AG04450 (cell line): ENCODE data around the gene CD80. TPM values are rescaled to one million over a fixed set of nuclear protein-coding genes. Genes with fewer than 3 reads are reported as not detected.
A peak's percentile ranks its signal among the peaks of the same experiment; 100 is the strongest.

Experiments used
- CTCF ChIA-PET: fragments of 300-600, 350-600 bp; formaldehyde crosslinking; extraction: SDS; loops from one replicate; lab custom pipeline; 2022; ENCODE audit warnings: antibody characterized with exemption, inconsistent platforms; lab: Charles Lee
- POLR2A ChIA-PET: fragments of 350-600 bp; formaldehyde crosslinking; extraction: SDS; loops from one replicate; lab custom pipeline; 2021; ENCODE audit warnings: antibody characterized with exemption, inconsistent platforms; lab: Yijun Ruan, JAX
- DNase-seq: peaks from one replicate; pipeline ENCODE4 v3.0.0-alpha.2; 2011; ENCODE audit warnings: low read depth, low spot score
- H3K27ac ChIP-seq: one replicate; pipeline ENCODE4 v1.5.1; 2012; ENCODE audit warnings: low read depth, low read length, control low read depth
- H3K27me3 ChIP-seq: one replicate; pipeline ENCODE4 v1.6.0; 2012; ENCODE audit warnings: low read length; ENCODE audit not compliant: control insufficient read depth, insufficient read depth
- H3K4me3 ChIP-seq: 2 replicates; pipeline ENCODE4 v1.5.1; 2011; ENCODE audit warnings: mild to moderate bottlenecking, low read depth, low read length, control low read depth
- H3K9me3 ChIP-seq: 2 replicates; pipeline ENCODE4 v1.5.1; 2012; ENCODE audit warnings: low read length; ENCODE audit not compliant: control insufficient read depth, insufficient read depth
- CTCF ChIP-seq: IDR thresholded peaks from 2 replicates; pipeline ENCODE4 v1.5.1; 2011; ENCODE audit warnings: low read depth, low read length, control low read depth, inconsistent platforms
- polyA plus RNA-seq: library from polyadenylated mRNA; depleted of rRNA; stranded (reverse); fragments of >200 nt; gene quantifications from 2 replicates; pipeline ENCODE4 v1.2.3, GENCODE V29; 2011

CD80 gene
- polyA plus RNA-seq, 1 experiment = not detected

DNA sequence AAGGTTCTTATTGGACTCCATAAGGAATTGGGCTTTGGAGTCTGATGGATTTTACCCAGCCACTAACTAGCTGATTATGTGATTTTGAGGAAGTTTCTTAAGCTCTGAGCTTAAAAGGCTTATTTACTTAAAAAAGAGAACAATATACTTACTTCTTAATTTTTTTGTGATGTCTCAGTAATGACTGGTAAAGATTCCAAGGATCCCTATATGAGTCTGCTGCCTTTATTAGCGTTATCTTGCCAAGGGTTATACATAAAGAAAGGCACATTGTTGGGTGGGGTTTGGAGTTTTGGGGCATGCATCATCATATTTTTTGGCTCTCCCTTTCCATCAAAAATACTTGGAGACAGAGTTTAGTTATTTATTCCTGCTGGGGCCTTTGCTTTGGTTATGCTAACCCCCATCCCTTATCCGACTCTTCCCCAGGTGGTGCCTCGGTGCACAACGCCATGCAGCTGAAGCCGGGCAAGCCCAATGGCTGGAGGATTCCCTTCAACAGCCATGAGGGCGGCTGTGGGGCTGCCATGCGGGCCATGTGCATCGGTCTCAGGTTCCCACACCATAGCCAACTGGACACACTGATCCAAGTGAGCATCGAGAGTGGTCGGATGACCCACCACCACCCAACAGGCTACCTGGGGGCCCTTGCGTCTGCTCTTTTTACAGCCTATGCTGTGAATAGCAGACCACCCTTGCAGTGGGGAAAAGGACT is 26.6 kb upstream of the CD80 start:
- no peak overlapping the region for H3K4me3 ChIP-seq
- ChIA-PET POLR2A (interaction anchor here (0.5 kb wide), 1 partner anchor 52 kb away, joined by 4 read pairs; no protein-coding TSS in a partner anchor), CTCF (no interaction called here)
- no peak overlapping the region for H3K27ac ChIP-seq
- TF ChIP-seq CTCF = no peak
- peaks cover 19% of the 10 kb centered on the region for H3K27me3 ChIP-seq
- DNase-seq = no peak
- peaks cover 7% of the 10 kb centered on the region; the same call in 1 of the 2 replicates for H3K9me3 ChIP-seq

DNA sequence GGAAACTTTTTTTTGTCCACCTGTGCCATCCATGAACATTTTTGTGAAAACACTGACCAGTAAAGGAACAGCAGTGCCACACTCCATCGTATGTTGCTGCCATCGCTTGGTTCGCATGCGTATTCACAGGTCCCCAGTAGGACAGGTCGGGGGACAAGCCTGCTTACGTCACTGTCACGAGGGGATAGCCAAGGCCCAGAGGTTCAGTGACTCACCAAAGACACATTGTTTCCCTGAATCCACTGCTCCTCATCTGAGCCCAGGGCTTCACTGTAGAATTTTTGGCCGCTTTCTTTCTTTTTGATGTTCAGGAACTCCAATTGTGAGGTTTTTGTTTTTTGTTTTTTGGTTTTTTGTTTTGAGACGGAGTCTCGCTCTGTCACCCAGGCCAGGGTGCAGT is 25.8 kb upstream of the CD80 start:
- CTCF ChIA-PET = no interaction called here
- H3K9me3 ChIP-seq = peaks cover under 1% of the 10 kb centered on the region; the same call in 1 of the 2 replicates
- POLR2A ChIA-PET = no interaction called here
- no peak overlapping the region for H3K27ac ChIP-seq
- peaks cover 15% of the 10 kb centered on the region for H3K27me3 ChIP-seq
- TF ChIP-seq CTCF = no peak
- no peak for DNase-seq
- no peak overlapping the region for H3K4me3 ChIP-seq

DNA sequence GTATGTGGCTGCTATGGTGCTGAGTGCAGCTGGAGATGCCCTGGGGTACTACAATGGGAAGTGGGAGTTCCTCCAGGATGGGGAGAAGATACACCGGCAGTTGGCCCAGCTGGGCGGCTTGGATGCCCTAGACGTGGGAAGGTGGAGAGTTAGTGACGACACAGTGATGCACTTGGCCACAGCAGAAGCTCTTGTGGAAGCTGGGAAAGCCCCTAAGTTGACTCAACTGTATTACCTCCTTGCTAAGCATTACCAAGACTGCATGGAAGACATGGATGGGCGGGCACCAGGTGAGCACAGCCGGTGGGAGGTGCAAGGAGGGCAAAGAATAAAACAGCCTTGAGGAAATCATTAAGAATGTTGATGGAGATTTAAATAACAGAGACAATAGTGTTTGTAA is 22.8 kb upstream of the CD80 start:
- Histone ChIP-seq H3K27me3 (no peaks in the 10 kb centered on the region), H3K9me3 (no peaks in the 10 kb centered on the region; the same call in 1 of the 2 replicates), H3K27ac (no peak overlapping the region), H3K4me3 (no peak overlapping the region)
- CTCF ChIA-PET = no interaction called here
- no peak for DNase-seq
- TF ChIP-seq CTCF = no peak
- POLR2A ChIA-PET = no interaction called here

DNA sequence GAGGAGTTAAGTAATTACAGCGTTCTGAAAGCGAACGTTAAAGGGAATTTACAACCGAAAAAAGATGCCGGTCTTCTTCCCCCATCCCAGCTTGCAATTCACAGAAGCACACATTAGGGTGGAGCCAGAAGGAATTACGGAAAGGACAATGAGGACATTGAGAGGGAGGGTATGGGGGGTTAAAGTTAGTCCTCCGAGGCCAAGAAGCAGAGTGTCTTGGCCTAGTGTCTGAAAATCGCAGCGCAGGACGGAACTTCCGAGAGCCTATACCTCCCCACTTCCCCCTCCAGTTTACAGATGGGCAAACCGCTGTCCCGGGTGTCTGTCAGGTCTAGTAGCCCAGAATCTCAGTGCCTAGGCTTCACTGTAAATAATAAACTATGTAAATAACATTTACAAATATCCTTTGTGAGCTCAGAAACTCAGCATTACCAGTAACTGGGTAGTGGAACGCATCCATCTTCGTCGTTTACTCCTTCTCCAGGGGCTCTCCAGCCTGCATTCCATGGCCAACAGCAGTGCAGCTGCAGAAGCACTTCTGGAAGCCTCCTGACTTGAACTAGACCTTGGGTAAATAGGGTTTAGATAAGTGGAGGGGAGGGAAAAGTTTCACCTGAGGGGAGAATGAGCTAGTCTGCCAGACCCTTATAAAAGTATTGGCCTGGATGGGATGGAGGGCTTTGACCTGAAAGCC is 20.8 kb upstream of the CD80 start:
- TF ChIP-seq CTCF = no peak
- Histone ChIP-seq H3K27me3 (no peaks in the 10 kb centered on the region), H3K9me3 (no peaks in the 10 kb centered on the region; the same call in 1 of the 2 replicates), H3K4me3 (peak overlapping the region; percentile 63), H3K27ac (no peak overlapping the region)
- ChIA-PET CTCF (interaction anchor here (0.5 kb wide), 1 partner anchor 46 kb away, joined by 4 read pairs; no protein-coding TSS in a partner anchor), POLR2A (interaction anchor here (0.6 kb wide), 1 partner anchor 225 kb away, joined by 4 read pairs; no protein-coding TSS in a partner anchor)
- no peak for DNase-seq
